ENCODE results near the gene B4GALNT4.

The B4GALNT4 gene

GRCh38 chr11:375065-376025, 6.0 kb downstream of the B4GALNT4 start:
- Histone ChIP-seq H4K8ac (ENCODE audit: low read length) (no peak overlapping the region), H3K4me1 (ENCODE audit: control insufficient read depth, insufficient read depth, low read depth, low read length) (peaks cover 12% of the 10 kb centered on the region), H3K9me3 (ENCODE audit: control insufficient read depth, low read length) (no peaks in the 10 kb centered on the region), H2BK15ac (ENCODE audit: low read depth, poor library complexity, severe bottlenecking) (no peak overlapping the region), H2BK12ac (ENCODE audit: low read length in 2 of 2) (no peak overlapping the region), H3K14ac (ENCODE audit: low read length in 2 of 2) (no peak overlapping the region), H3K79me1 (replicated peaks; ENCODE audit: low read length, poor library complexity, severe bottlenecking) (peaks cover 8% of the 10 kb centered on the region), H3K4me2 (ENCODE audit: low read length, poor library complexity, severe bottlenecking) (no peak overlapping the region), H2AK5ac (ENCODE audit: low read length, severe bottlenecking) (no peak overlapping the region), H3K4ac (ENCODE audit: low read depth in 1 of 2, low read length in 2 of 2) (no peak overlapping the region), H3K27ac (ENCODE audit: low read length, poor library complexity, severe bottlenecking) (no peak overlapping the region), H3K23ac (ENCODE audit: low read length in 2 of 2) (no peak overlapping the region), H2BK120ac (ENCODE audit: low read depth, low read length) (no peak overlapping the region), H3K18ac (ENCODE audit: low read depth in 1 of 2, low read length in 2 of 2) (no peak overlapping the region), H3K4me3 (ENCODE audit: insufficient read depth in 1 of 2, low read depth in 1 of 2, low read length in 2 of 2) (peak overlapping the region in 1 of 2 experiments; percentile 31), H3K36me3 (ENCODE audit: control insufficient read depth in 1 of 2, insufficient read depth in 2 of 2, low read depth in 1 of 2, low read length in 2 of 2) (peaks cover 0 to 83% of the 10 kb centered on the region in 2 experiments), H4K91ac (ENCODE audit: low read length) (no peak overlapping the region), H3K27me3 (ENCODE audit: control insufficient read depth in 1 of 2, insufficient read depth in 1 of 2, low read length in 2 of 2) (peaks cover 0 to 47% of the 10 kb centered on the region in 2 experiments), H2BK5ac (ENCODE audit: low read depth, low read length, poor library complexity, severe bottlenecking) (no peak overlapping the region), H3K9ac (ENCODE audit: low read length) (no peak overlapping the region), H2AFZ (ENCODE audit: low read depth, low read length) (no peak overlapping the region)
- WGBS = 94% methylated on average over 41 of the region's 41 CpGs
- no peak for DNase-seq

- Histone ChIP-seq H2BK5ac (ENCODE audit: low read depth, low read length, poor library complexity, severe bottlenecking) (no peak overlapping the region), H3K4me2 (ENCODE audit: low read length, poor library complexity, severe bottlenecking) (no peak overlapping the region), H3K27ac (ENCODE audit: low read length, poor library complexity, severe bottlenecking) (no peak overlapping the region), H2BK12ac (ENCODE audit: low read length in 2 of 2) (no peak overlapping the region), H2BK120ac (ENCODE audit: low read depth, low read length) (no peak overlapping the region), H3K9me3 (ENCODE audit: control insufficient read depth, low read length) (no peaks in the 10 kb centered on the region), H4K8ac (ENCODE audit: low read length) (no peak overlapping the region), H3K23ac (ENCODE audit: low read length in 2 of 2) (no peak overlapping the region), H3K4ac (ENCODE audit: low read depth in 1 of 2, low read length in 2 of 2) (no peak overlapping the region), H2AFZ (ENCODE audit: low read depth, low read length) (no peak overlapping the region), H3K27me3 (ENCODE audit: control insufficient read depth in 1 of 2, insufficient read depth in 1 of 2, low read length in 2 of 2) (peaks cover 0 to 35% of the 10 kb centered on the region in 2 experiments), H2BK15ac (ENCODE audit: low read depth, poor library complexity, severe bottlenecking) (no peak overlapping the region), H2AK5ac (ENCODE audit: low read length, severe bottlenecking) (no peak overlapping the region), H4K91ac (ENCODE audit: low read length) (no peak overlapping the region), H3K18ac (ENCODE audit: low read depth in 1 of 2, low read length in 2 of 2) (no peak overlapping the region), H3K4me3 (ENCODE audit: insufficient read depth in 1 of 2, low read depth in 1 of 2, low read length in 2 of 2) (no peak overlapping the region), H3K9ac (ENCODE audit: low read length) (no peak overlapping the region), H3K4me1 (ENCODE audit: control insufficient read depth, insufficient read depth, low read depth, low read length) (peaks cover 3% of the 10 kb centered on the region), H3K79me1 (replicated peaks; ENCODE audit: low read length, poor library complexity, severe bottlenecking) (peaks cover 8% of the 10 kb centered on the region), H3K36me3 (ENCODE audit: control insufficient read depth in 1 of 2, insufficient read depth in 2 of 2, low read depth in 1 of 2, low read length in 2 of 2) (peaks cover 0 to 91% of the 10 kb centered on the region in 2 experiments), H3K14ac (ENCODE audit: low read length in 2 of 2) (no peak overlapping the region)
- 97% methylated on average over 57 of the region's 70 CpGs for WGBS
- DNase-seq = no peak
These were observed 7.4 kb downstream of the B4GALNT4 start for GRCh38 chr11:376531-377173.

GRCh38 chr11:377174-377865, 8.0 kb downstream of the B4GALNT4 start:
- WGBS = 94% methylated on average over 44 of the region's 44 CpGs

More at GRCh38 chr11:377174-377865, 8.0 kb downstream of the B4GALNT4 start:
- no peak overlapping the region for H4K91ac ChIP-seq (ENCODE audit: low read length)
- H2BK15ac ChIP-seq (ENCODE audit: low read depth, poor library complexity, severe bottlenecking) = no peak overlapping the region
- no peak overlapping the region for H2AK5ac ChIP-seq (ENCODE audit: low read length, severe bottlenecking)
- DNase-seq = no peak
- no peak overlapping the region for H3K4me2 ChIP-seq (ENCODE audit: low read length, poor library complexity, severe bottlenecking)
- no peak overlapping the region for H3K27ac ChIP-seq (ENCODE audit: low read length, poor library complexity, severe bottlenecking)
- H2AFZ ChIP-seq (ENCODE audit: low read depth, low read length) = no peak overlapping the region
- H2BK5ac ChIP-seq (ENCODE audit: low read depth, low read length, poor library complexity, severe bottlenecking) = no peak overlapping the region
- H3K4ac ChIP-seq (ENCODE audit: low read depth in 1 of 2, low read length in 2 of 2) = no peak overlapping the region
- H2BK12ac ChIP-seq (ENCODE audit: low read length in 2 of 2) = no peak overlapping the region
- no peak overlapping the region for H4K8ac ChIP-seq (ENCODE audit: low read length)
- H3K9me3 ChIP-seq (ENCODE audit: control insufficient read depth, low read length) = no peaks in the 10 kb centered on the region
- H3K27me3 ChIP-seq (ENCODE audit: control insufficient read depth in 1 of 2, insufficient read depth in 1 of 2, low read length in 2 of 2) = peaks cover 0 to 35% of the 10 kb centered on the region in 2 experiments
- H2BK120ac ChIP-seq (ENCODE audit: low read depth, low read length) = no peak overlapping the region
- no peak overlapping the region for H3K9ac ChIP-seq (ENCODE audit: low read length)
- no peak overlapping the region for H3K18ac ChIP-seq (ENCODE audit: low read depth in 1 of 2, low read length in 2 of 2)
- H3K79me1 ChIP-seq (replicated peaks; ENCODE audit: low read length, poor library complexity, severe bottlenecking) = peaks cover 2% of the 10 kb centered on the region
- no peak overlapping the region for H3K14ac ChIP-seq (ENCODE audit: low read length in 2 of 2)
- H3K36me3 ChIP-seq (ENCODE audit: control insufficient read depth in 1 of 2, insufficient read depth in 2 of 2, low read depth in 1 of 2, low read length in 2 of 2) = peaks cover 0 to 90% of the 10 kb centered on the region in 2 experiments
- peaks cover 3% of the 10 kb centered on the region for H3K4me1 ChIP-seq (ENCODE audit: control insufficient read depth, insufficient read depth, low read depth, low read length)
- H3K4me3 ChIP-seq (ENCODE audit: insufficient read depth in 1 of 2, low read depth in 1 of 2, low read length in 2 of 2) = no peak overlapping the region
- no peak overlapping the region for H3K23ac ChIP-seq (ENCODE audit: low read length in 2 of 2)

Measured in mesenchymal stem cell (in vitro differentiated cells and primary cell).